HG02852 (cell line): Measurements from ENCODE around the gene CPNE1.
"Not testable (repeated sequence)": the region's sequence is repeated elsewhere in the genome, so short reads cannot be mapped to it uniquely, and the experiment has no call there.

Experiments used
- ATAC-seq: cut with Tn5 transposase; IDR thresholded peaks from one replicate; pipeline ENCODE4 v1.9.1; 2021; ENCODE audit warnings: mild to moderate bottlenecking, moderate library complexity; ENCODE audit not compliant: unreplicated experiment

CPNE1 gene

DNA sequence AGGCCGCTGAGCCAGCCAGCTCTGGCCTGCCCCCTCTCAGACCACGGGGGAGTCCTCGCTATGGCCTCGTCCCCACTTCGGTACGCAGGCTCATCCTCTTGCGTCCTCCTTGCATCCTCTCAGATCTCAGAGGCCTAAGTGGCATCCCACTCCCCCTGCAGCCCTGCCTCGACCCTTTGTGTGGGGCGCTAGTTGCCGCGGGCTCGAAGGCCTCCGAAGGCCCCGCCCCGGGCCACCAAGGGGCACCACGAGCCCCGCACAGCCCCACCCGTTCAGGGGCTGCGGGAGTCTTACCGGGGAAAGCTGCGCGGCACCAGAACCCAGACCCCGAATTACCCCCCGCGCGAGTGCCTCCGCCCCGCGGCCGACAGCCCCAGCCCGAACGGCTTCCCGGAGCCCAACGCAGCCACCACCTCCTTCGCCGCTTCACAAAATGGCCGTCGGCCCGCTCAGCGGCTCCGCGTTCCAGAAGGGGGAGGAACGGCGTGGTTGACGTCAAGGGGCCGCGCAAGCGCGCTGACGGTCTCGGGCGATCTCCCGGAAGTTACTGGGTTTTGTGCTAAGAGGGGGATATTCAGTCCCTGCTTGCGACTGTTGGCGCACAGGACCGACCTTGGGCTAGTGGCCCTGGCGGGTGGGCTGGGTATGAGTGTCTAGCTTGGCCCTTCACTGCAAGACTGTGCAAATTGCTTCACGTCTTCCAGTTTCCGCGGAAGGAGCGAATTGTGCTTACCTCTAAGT lies at the start of gene CPNE1, which contains the start of gene RBM12:
CPNE1 (minus strand) TSS at position 435 of the 741 bp plus-strand sequence. CDS start 31,977 bp downstream, outside the sequence.
RBM12 (minus strand) TSS at position 435 of the 741 bp plus-strand sequence. CDS start 9,578 bp downstream, outside the sequence.
- ATAC-seq, result peak; percentile 79

DNA sequence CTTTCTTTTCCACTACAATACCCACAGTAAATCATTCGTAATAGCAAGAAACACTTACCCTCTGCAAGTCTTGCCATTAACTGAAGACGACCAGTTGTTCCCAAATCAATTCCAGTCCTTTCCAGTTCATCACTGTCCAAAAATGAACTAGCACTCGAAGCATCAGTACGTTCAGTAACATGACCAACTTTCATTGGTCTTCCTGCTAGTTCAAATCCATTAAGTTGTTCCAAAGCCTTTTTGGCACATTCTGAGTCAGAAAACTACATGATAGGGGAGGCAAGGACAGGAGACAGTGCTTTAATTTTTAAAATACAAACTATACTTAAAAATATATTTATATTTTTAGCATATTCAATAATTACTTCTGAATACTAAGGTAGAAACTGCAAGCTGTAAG lies 49.4 kb upstream of the CPNE1 start:
- no peak for ATAC-seq

DNA sequence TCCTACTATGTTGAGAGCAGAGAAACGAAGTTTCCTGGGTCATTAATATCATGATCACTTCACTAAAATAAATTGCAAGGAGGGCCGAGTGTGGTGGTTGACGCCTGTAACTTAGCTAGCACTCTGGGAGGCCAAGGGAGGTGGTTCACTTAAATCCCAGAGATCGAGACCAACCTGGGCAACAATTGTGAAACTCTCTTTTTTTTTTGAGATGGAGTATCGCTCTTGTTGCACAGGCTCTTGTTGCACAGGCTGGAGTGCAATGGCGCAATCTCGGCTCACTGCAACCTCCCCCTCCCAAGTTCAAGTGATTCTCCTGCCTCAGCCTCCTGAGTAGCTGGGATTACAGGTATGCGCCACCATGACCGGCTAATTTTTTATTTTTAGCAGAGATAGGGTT lies 48.4 kb upstream of the CPNE1 start:
- ATAC-seq, result not testable (repeated sequence)

DNA sequence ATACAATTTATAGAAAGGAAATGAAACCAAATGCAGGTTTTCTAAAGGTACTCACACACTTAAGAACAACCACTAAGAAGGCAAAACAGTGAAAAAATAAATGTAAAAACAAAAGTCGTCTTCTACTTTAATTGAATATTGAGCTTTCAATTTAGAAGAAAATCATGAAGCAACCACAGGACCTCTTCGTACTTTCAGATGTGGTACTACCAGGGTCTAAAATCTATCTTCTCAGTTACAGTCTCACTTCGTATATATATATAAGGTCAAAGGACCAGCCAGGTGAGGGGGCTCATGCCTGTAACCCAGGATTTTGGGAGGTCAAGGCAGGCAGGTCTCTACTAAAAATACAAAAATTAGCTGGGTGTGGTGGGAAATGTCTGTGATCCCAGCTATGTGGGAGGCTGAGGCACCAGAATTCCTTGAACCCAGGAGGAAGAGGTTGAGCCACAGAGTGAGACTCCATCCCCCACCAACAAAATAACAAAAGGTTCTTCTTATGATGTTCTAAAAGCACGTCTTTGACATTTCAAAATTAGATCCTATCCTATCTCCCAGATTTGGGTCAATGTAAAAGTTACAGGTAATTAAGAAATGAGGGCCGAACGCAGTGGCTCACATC lies 47.0 kb upstream of the CPNE1 start:
- no peak for ATAC-seq

DNA sequence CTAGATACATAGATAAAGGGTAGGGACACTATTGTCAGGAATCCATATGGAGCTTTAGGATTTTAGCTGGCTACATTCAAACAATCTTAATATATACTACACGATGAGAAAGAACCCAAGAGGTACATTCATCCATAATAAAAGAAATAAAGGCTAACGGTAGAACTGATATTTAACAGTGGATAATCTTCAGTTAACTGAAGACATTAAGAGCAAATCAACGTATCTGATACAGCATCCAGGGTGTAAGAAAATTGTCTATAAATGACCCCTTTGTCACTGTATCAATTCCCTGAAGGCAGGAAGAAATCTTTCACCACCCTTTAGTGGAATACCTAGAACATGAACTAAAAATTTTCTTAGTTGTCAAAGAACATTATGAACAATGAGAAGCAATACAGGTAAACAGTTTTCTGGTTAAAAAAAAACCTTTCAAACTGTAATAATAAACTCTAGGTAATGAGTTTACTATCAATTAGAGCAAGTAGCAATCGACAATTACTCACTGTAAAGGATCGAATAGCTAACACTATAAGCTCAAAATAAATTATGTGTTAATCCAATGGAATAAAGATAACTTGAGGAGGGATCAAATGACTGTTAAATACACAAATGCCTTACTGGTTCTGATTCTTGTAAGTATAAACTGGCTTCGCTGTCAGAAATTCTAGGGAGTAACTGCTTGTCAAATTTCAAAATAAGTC lies 46.3 kb upstream of the CPNE1 start:
- ATAC-seq, result no peak

DNA sequence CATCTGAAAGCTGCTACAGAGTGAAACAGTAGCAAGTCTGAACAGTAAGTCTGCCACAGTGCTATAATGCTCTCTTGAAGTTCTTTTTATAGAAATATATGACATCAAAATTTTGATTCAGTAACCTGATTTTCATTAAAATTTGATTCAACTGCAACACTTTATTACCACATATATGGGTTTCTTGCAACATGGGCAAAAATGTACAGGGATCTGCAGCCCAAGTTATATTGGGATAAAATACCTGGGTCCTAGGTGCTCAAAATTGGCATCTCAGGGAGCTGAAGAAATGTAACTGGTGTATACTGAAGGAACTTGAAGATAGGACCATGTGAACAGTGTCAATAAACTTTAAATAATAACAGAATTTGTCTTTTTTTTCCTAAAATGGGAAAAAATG lies 45.3 kb upstream of the CPNE1 start:
- ATAC-seq, result no peak

DNA sequence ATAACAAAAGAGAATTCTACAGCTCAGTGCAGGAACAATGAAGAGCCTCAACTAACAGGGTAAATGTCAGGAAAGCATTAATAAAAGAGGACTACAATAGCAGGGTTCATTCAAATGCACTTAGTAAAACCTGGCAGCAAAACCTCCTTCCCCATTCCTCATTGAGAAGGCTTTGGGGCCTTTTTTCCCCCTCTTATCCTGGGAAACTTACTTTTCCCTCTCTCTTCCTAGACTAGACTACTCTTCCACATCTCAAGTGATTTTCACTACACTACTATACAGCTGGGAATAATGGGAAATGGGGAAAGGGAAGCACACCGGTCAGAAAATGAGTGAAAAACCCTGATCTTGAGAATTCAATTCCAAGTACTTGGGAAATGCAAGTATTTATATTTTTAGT lies 44.6 kb upstream of the CPNE1 start:
- ATAC-seq, result no peak

DNA sequence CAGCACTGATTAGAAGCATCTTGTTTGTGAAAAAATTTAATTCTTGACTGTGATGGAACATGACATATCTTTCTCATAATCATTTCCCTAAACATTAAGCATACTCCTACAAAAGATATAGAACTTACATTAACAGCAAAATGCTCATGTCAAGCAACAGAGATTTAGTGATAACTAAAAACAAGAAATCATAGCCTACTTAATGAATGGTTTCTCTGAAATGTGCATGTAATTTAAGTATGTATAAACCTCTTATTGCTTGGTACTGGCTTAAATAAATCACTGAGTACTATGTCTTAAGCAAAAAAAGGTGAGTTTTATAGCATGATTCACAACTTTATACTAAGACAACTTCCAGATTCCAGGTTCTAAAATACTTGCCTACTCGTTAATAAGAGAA lies 43.8 kb upstream of the CPNE1 start:
- ATAC-seq, result no peak

DNA sequence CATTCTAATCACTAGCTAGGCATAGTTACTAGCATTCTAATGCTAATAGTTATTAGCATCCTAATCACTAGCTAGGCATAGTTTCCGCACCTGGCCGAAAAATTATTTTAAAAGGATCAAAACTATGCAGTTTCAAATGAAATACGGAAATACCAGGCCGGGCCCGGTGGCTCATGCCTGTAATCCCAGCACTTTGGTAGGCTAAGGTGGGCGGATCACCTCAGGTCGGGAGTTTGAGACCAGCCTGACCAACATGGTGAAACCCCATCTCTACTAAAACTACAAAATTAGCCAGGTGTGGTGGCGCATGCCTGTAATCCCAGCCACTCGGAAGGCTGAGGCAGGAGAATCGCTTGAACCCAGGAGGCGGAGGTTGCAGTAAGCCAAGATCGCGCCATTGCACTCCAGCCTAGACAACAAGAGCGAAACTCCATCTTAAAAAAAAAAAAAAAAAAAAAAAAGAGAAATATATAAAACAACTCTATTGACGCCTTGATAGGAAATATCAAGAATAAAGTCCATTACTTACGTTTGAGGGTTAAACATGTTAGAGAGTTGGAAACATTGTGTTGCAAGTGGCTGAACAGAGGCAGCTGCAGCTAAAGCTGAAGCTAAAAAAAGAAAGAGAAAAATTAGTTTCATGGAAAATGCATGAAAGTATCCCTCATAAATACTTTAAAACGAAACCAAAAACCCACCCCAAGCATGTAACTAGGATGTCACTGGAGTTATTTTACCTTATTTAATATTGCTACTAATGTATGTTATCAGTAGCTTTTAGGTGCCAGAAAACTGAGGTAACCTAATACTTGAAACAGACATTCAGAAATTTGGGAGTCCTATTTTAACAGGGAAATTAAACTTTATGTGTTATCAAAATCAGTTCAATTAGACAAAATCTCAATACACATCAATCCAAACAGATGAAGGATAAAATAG lies 42.2 kb upstream of the CPNE1 start:
- not testable (repeated sequence) for ATAC-seq

DNA sequence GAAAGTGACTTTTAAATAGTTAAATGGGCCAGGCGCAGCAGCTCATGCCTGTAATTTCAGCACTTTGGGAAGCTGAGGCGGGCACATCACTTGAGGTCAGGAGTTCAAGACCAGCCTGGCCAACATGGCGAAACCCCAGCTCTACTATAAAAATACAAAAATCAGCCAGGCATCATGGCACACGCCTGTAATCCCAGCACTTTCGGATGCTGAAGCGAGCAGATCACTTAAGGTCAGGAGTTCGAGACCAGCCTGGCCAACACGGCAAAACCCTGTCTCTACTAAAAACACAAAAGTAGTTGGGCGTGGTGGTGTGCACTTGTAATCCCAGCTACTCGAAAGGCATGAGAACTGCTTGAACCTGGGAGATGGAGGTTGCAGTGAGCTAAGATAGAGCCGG lies 41.2 kb upstream of the CPNE1 start:
- not testable (repeated sequence) for ATAC-seq

DNA sequence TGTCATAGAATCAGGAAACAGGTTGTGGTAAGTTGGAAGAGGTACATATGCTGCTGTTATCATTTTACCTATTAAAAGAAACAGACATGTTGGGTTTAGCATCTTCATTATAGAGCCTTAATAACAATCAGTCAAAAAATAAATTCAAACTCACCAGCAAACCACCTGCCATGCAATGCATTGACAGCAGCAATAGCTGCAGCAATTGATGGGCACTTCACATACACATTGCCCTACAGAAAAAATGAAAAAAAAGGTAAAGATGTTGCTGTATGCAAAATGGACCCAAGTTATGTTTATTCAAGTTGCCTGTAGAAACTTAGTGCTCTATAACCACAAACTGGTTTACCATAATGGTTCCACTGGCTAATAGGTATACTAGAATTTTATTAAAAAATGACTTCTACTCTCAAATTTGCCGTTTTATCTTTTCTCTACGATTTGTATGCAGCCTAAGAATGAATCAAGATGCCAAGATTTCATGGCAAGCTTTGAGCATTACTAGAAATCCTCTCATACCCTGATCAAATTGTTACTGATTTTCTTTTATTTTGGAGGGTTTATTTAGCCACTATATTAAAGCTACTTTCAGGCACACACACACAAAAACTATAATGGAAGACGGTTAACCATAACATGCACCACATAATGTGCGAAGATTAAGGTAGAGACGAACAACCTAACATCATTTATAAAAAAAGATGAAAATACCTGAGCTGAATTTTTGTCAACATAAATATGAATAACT lies 40.0 kb upstream of the CPNE1 start:
- ATAC-seq, result no peak

DNA sequence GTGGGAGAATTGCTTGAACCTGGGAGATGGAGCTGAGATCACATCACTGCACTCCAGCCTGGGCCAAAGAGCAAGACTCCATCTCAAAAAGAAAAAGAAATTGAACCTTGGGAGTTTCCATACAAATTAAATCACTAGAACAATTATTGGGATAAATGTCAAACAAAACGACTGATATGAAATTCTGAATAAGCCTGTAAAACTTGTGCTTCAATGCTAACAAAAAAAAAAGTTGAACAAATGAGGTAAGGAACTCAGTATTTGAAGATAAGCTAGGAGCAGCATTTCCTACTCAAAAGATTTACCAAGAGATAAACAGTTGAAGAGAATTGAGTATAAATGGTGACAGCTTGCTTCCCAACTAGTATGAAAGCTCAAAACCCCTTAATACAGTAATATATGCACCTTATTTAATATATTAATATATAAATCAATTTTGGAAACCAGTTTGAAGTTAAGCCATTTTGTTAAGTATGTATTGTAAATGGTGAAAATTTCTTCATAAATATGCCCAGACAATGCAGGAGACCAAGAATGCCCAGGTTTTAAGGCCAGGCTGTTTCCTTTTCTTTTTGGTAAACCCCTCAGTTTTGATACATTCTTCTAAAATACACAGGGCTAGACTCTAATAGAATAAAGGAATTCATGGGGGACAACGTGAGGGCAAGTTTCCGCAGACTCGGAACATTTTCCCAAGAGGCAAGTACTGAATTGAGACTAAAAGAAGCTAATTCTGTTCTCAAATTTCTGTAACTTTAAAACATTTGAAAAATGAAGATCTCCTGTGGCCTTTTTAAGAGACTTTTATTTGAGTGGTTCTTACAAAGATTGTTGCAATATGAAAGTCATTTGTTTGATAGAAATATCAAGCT lies 38.4 kb upstream of the CPNE1 start:
- ATAC-seq, result no peak

DNA sequence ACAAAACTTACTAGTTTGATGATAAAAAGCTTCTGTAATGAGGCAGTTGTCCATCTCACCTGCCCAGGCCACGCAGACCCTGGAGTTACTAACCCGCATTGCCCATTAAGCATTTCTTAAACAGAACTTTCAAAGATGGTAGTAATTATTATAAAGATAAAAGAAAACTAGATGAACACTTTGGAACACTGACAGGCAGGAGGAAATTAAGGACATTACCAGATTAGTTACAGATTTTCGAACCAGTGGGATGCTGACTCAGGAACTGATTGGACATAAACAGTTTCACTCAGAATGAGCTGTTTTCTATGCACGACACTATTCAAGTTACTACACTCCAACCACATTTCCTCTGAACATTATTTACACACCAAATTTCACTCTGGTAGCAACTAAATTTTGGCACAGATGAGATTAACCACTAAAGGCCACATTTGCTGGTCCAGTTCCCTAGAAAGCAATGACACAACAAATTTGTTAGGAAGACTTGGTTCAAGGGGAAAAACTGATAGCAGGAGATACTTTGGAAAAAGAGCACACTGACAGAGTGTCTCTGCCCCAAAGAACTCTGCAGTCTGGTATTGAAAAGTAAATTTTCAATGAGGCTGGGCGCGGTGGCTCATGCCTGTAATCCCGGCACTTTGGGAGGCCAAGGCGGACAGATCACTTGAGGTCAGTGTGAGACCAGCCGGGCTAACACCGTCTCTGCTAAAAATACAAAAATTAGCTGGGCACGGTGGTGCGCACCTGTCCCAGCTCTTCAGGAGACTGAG lies 37.5 kb upstream of the CPNE1 start:
- no peak for ATAC-seq

DNA sequence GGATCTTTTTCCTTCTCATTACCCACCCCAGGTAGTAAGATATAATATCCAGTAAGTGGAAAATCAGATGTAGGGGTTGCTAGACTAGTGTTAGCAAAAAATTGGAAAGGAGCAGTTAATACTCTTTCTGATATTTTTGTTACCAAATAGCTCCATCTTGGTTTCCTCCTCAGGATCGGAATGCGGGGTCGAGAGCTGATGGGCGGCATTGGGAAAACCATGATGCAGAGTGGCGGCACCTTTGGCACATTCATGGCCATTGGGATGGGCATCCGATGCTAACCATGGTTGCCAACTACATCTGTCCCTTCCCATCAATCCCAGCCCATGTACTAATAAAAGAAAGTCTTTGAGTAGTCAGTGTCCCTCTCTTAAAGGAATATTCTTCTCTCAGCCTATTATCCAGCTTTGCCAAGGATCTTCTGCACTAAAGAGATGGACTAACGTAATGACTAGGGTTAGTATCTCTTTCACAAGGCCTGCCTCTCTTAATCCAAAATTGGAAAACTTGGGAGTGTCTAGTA lies 36.0 kb upstream of the CPNE1 start:
- ATAC-seq, result no peak

DNA sequence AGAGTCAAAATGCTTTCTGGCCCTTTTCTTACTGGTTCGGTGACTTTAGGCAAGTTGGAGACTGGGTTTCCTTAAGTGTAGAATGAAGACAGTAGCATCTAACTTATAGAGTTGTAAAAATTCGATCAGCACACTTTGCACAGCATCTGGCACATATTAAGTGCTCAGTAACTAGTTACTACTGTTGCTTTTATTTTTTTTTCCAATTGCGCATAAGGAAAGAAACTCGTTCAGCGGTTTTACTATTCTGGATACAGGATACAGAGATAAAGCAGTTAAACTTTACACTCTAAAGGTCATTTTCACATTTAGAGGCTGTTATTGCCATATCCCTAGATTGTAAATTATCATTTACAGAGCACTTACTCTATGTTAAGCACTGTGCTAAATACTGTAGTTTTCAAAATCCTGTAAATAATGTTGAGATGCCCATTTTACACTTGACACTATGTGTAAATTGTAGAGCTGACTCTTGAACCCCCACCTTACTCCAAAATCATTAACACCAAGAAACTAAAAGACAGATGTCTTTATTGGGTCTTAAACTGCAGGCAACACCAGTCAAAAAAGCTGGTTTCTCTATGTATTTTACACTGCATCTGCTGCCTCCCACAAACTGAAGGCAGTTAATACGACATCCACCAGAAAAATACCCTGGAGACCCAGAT lies 35.4 kb upstream of the CPNE1 start:
- no peak for ATAC-seq

DNA sequence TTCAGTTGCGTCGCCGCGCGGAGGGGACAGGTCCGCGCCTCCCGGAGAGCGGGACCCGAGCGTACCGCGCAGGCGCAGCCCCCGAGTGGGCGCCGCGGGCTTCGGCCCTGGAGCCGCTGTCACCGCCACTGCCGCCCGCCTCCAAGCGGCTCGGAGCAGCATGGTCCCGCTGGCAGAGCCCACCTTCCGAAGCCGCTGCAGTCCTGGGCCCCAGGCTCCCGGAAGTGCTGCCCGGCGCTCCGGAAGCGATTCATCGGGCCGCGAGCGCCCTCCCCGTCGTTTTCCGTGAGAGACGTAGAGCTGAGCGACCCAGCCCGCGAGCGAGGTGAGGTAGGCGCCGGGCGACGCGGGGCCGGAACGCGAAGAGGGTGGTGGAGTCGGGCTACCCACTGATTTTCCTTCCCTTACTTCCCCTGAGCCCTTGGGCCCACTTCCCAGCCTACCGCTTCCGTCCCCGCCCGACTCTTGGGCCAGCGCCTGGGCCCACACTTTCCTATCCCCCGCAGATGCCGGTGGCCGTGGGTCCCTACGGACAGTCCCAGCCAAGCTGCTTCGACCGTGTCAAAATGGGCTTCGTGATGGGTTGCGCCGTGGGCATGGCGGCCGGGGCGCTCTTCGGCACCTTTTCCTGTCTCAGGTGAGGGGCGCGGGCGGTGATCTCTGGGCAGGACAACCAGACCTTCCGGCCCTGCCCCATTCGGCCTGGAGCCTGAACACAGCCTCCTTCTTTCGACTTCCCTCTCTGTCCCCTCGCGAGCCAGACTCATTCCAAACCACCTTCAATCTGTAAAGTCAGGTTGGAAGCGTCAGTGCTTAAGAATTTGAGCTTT lies 34.6 kb upstream of the CPNE1 start, which contains the start of the genes NFS1 and ROMO1:
NFS1 (minus strand) TSS at position 226 of the 830 bp plus-strand sequence; CDS start at position 162, 64 bp downstream.
ROMO1 (plus strand) TSS at position 279 of the 830 bp plus-strand sequence; CDS start at position 507, 228 bp downstream.
- ATAC-seq, result peak; percentile 79
